ENCODE results near the gene KCNK7.

The KCNK7 gene

GRCh38 chr11:65615229-65615949 is 19.8 kb upstream of the KCNK7 start, which contains the start of gene PCNX3:
PCNX3 (plus strand) TSS chr11:65615776; CDS start chr11:65616312, 536 bp downstream.
- Histone ChIP-seq H3K9me3 (ENCODE audit: control insufficient read depth, insufficient read depth, low read length) (no peaks in the 10 kb centered on the region), H3K4me3 (ENCODE audit: low read depth, low read length) (peak within 1 kb of the TSS; percentile 87), H3K9ac (ENCODE audit: low read depth, low read length) (peak within 1 kb of the TSS; percentile 76), H3K27me3 (ENCODE audit: control insufficient read depth, insufficient read depth, low read length) (no peaks in the 10 kb centered on the region), H3K4me1 (ENCODE audit: control insufficient read depth, insufficient read depth, low read length) (no peaks in the 10 kb centered on the region), H3K36me3 (ENCODE audit: control insufficient read depth, insufficient read depth, low read length) (peaks cover 30% of the 10 kb centered on the region)

DNA sequence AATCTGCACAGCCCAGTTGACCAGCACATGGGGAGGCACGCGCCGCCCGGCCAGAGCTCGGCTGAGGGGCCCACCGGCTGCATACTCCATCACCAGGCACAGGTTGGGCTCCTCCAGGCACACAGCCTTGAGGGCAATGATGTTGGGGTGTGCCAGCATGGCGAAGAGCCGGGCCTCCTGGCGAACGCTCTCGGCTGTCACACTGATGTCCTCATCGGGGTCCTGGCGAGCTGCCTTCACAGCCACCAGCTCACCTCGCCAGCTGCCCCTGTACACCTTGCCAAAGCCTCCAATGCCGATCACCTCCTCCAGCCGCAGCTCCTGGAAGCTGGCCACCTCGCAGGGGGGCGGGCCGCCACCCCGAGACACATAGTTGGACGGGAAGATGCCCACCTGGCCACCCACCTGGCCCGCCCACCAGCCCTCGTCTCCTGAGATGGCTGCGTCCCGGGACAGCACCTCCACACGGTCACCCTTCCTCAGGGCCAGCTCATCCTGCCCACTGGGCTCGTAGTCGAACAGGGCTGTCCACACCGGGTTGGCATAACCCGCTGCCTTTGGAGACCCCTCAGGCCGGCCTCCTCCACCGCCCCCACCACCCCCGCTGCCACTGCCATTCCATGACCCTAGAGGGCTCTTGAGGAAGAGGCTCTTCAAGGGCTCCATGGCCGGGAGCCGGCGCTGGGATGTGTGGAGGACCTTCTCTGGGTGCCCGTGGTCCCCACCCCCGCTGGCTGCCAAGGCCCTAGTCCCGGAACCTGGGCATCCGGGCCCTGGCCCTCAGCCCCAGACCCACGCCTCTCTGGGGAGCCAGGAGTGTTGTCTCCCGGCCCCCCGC is 17.7 kb upstream of the KCNK7 start:
- H3K4me1 ChIP-seq (ENCODE audit: control insufficient read depth, insufficient read depth, low read length), result no peaks in the 10 kb centered on the region
- no peaks in the 10 kb centered on the region for H3K27me3 ChIP-seq (ENCODE audit: control insufficient read depth, insufficient read depth, low read length)
- H3K36me3 ChIP-seq (ENCODE audit: control insufficient read depth, insufficient read depth, low read length), result peaks cover 14% of the 10 kb centered on the region
- peak overlapping the region; percentile 47 for H3K9ac ChIP-seq (ENCODE audit: low read depth, low read length)
- no peaks in the 10 kb centered on the region for H3K9me3 ChIP-seq (ENCODE audit: control insufficient read depth, insufficient read depth, low read length)
- H3K4me3 ChIP-seq (ENCODE audit: low read depth, low read length), result peak overlapping the region; percentile 87

DNA sequence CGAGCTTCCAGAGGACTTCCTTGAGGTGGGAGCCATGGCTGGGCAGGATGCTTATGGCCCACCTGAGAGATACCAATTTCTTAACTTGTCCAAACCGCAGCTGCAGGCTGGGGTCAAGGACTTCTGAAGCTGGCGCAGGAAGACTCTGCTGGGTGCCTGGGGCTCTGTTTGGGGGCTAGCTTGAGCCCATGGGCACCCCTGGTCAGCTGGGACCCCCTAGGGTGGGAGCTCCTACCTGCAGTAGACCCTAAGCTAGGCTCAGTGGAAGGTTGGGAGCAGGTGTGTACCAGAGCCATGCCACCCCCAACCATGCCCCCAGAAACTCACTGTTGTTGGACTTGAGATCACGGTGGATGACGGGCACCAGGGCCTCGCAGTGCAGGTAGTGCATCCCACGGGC is 17.1 kb upstream of the KCNK7 start:
- Histone ChIP-seq H3K27me3 (ENCODE audit: control insufficient read depth, insufficient read depth, low read length) (peaks cover 2% of the 10 kb centered on the region), H3K9ac (ENCODE audit: low read depth, low read length) (no peak overlapping the region), H3K4me3 (ENCODE audit: low read depth, low read length) (no peak overlapping the region), H3K9me3 (ENCODE audit: control insufficient read depth, insufficient read depth, low read length) (no peaks in the 10 kb centered on the region), H3K36me3 (ENCODE audit: control insufficient read depth, insufficient read depth, low read length) (peaks cover 8% of the 10 kb centered on the region), H3K4me1 (ENCODE audit: control insufficient read depth, insufficient read depth, low read length) (no peaks in the 10 kb centered on the region)

DNA sequence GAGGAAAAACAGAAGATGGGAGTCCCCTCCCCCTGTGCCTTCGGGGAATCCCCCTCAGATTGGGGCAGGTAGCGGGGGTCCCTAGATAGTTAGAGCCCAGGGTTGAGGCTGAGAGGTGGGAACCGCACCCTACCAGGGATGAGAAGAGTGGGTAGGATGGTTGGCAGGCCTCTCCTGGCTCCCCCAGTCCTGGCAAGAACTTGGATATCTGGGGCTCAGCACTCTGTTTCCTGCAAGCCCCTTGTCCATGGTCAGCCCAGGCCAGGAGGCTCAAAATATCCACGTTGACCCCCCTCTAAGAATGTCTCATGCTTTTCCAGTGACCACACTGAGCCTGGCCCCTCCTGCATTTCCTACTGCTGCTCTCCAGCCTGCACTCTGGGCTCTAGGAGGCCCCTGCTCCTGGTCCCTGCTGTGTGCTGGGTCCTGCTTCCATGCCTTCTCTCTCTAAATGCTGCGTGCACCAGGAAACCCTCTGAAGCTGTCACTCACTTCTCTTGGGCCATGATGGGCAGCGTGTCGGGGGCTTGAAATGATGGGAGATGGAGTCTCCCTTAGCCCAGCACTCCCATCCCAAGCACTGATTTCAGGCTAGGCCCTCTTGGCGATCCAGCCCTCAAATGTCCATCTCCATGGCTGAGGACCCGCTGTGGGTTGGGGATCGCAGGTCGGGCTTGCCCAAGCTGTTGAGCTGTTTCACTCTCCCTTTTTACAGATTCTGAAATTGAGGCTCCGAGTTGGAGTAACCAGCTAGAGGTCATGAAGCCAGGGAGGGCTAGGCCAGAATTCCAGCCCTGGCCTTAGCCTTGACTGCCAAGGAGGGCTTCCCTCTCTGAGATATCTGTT is 16.4 kb upstream of the KCNK7 start:
- no peaks in the 10 kb centered on the region for H3K4me1 ChIP-seq (ENCODE audit: control insufficient read depth, insufficient read depth, low read length)
- no peaks in the 10 kb centered on the region for H3K9me3 ChIP-seq (ENCODE audit: control insufficient read depth, insufficient read depth, low read length)
- no peak overlapping the region for H3K4me3 ChIP-seq (ENCODE audit: low read depth, low read length)
- H3K9ac ChIP-seq (ENCODE audit: low read depth, low read length), result peak overlapping the region; percentile 0
- peaks cover 2% of the 10 kb centered on the region for H3K27me3 ChIP-seq (ENCODE audit: control insufficient read depth, insufficient read depth, low read length)
- peaks cover 4% of the 10 kb centered on the region for H3K36me3 ChIP-seq (ENCODE audit: control insufficient read depth, insufficient read depth, low read length)

DNA sequence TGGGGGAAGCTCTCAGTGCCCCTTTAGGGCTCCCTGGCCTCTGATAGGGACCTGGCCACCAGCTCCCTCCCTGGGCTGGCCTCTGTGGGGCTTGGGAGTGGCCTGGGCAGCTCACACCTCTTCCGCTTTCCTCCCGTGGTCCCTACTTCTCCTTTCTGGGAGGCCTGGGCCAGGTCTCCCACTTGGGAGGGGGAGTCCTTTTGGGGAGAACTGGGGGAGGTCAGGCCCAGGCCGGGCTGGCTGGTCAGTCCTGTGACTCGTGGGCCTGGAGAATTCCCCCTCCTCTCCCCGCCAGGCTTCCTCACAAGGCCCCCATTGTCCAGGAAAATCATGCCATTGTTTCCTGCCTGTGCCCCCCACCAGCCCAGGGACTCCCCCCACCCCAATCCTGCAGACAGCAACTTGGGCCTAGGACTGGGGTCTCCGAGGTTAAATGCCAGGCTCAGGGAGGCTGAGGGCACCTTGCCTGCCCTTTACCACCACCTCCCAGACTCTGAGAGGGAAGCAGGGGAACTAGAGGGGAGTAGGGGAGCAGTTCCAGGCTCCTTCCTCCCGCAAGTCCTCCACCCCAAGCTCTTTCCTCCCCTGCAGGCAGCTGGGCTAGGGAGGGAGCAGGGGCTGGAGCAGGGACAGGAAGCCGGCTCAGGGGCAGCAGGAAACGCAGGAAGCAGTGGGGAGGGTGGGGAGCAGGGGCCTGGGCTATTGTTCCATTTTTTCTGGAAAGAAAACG is 15.6 kb upstream of the KCNK7 start:
- H3K36me3 ChIP-seq (ENCODE audit: control insufficient read depth, insufficient read depth, low read length), result peaks cover 4% of the 10 kb centered on the region
- H3K4me1 ChIP-seq (ENCODE audit: control insufficient read depth, insufficient read depth, low read length), result no peaks in the 10 kb centered on the region
- peak overlapping the region; percentile 0 for H3K9ac ChIP-seq (ENCODE audit: low read depth, low read length)
- peaks cover 2% of the 10 kb centered on the region for H3K27me3 ChIP-seq (ENCODE audit: control insufficient read depth, insufficient read depth, low read length)
- no peaks in the 10 kb centered on the region for H3K9me3 ChIP-seq (ENCODE audit: control insufficient read depth, insufficient read depth, low read length)
- no peak overlapping the region for H3K4me3 ChIP-seq (ENCODE audit: low read depth, low read length)

GRCh38 chr11:65610404-65610803 is 14.8 kb upstream of the KCNK7 start:
- peaks cover 11% of the 10 kb centered on the region for H3K36me3 ChIP-seq (ENCODE audit: control insufficient read depth, insufficient read depth, low read length)
- no peaks in the 10 kb centered on the region for H3K4me1 ChIP-seq (ENCODE audit: control insufficient read depth, insufficient read depth, low read length)
- no peak overlapping the region for H3K9ac ChIP-seq (ENCODE audit: low read depth, low read length)
- no peak overlapping the region for H3K4me3 ChIP-seq (ENCODE audit: low read depth, low read length)
- peaks cover 2% of the 10 kb centered on the region for H3K27me3 ChIP-seq (ENCODE audit: control insufficient read depth, insufficient read depth, low read length)
- no peaks in the 10 kb centered on the region for H3K9me3 ChIP-seq (ENCODE audit: control insufficient read depth, insufficient read depth, low read length)

DNA sequence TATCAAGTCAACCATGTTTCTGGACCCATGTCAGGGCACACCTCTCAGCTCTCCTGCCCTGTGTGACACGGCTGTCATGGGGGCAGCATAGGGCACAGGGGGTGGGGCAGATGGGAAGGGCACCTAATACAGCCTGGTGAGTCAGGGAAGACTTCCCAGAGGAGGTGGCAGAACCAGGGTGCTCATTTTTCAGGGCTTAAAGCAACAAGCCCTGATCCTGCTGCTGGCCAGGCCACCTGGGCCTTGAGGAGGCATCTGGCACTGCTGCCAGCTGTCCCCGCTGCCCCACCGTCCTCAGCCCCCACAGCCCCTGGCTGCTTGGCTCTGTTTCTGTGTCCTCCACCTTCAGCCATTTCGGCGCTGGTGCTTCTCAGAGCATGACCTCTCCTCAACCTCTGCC is 14.1 kb upstream of the KCNK7 start:
- peaks cover 2% of the 10 kb centered on the region for H3K27me3 ChIP-seq (ENCODE audit: control insufficient read depth, insufficient read depth, low read length)
- H3K4me3 ChIP-seq (ENCODE audit: low read depth, low read length), result no peak overlapping the region
- no peak overlapping the region for H3K9ac ChIP-seq (ENCODE audit: low read depth, low read length)
- peaks cover 14% of the 10 kb centered on the region for H3K36me3 ChIP-seq (ENCODE audit: control insufficient read depth, insufficient read depth, low read length)
- no peaks in the 10 kb centered on the region for H3K9me3 ChIP-seq (ENCODE audit: control insufficient read depth, insufficient read depth, low read length)
- no peaks in the 10 kb centered on the region for H3K4me1 ChIP-seq (ENCODE audit: control insufficient read depth, insufficient read depth, low read length)

- Histone ChIP-seq H3K4me1 (ENCODE audit: control insufficient read depth, insufficient read depth, low read length) (no peaks in the 10 kb centered on the region), H3K9me3 (ENCODE audit: control insufficient read depth, insufficient read depth, low read length) (no peaks in the 10 kb centered on the region), H3K27me3 (ENCODE audit: control insufficient read depth, insufficient read depth, low read length) (peaks cover 2% of the 10 kb centered on the region), H3K36me3 (ENCODE audit: control insufficient read depth, insufficient read depth, low read length) (peaks cover 14% of the 10 kb centered on the region), H3K4me3 (ENCODE audit: low read depth, low read length) (no peak overlapping the region), H3K9ac (ENCODE audit: low read depth, low read length) (no peak overlapping the region)
Measured at GRCh38 chr11:65609229-65609628, 13.6 kb upstream of the KCNK7 start.

- H3K36me3 ChIP-seq (ENCODE audit: control insufficient read depth, insufficient read depth, low read length), result peaks cover 13% of the 10 kb centered on the region
- H3K4me3 ChIP-seq (ENCODE audit: low read depth, low read length), result peak overlapping the region; percentile 55
- H3K9ac ChIP-seq (ENCODE audit: low read depth, low read length), result peak overlapping the region; percentile 47
- peaks cover 2% of the 10 kb centered on the region for H3K27me3 ChIP-seq (ENCODE audit: control insufficient read depth, insufficient read depth, low read length)
- H3K9me3 ChIP-seq (ENCODE audit: control insufficient read depth, insufficient read depth, low read length), result no peaks in the 10 kb centered on the region
- no peaks in the 10 kb centered on the region for H3K4me1 ChIP-seq (ENCODE audit: control insufficient read depth, insufficient read depth, low read length)
Measured at GRCh38 chr11:65607614-65608426, 12.2 kb upstream of the KCNK7 start.

GRCh38 chr11:65606876-65607613 is 11.4 kb upstream of the KCNK7 start:
- Histone ChIP-seq H3K9me3 (ENCODE audit: control insufficient read depth, insufficient read depth, low read length) (no peaks in the 10 kb centered on the region), H3K4me1 (ENCODE audit: control insufficient read depth, insufficient read depth, low read length) (no peaks in the 10 kb centered on the region), H3K4me3 (ENCODE audit: low read depth, low read length) (peak overlapping the region; percentile 55), H3K36me3 (ENCODE audit: control insufficient read depth, insufficient read depth, low read length) (peaks cover 10% of the 10 kb centered on the region), H3K27me3 (ENCODE audit: control insufficient read depth, insufficient read depth, low read length) (peaks cover 2% of the 10 kb centered on the region), H3K9ac (ENCODE audit: low read depth, low read length) (peak overlapping the region; percentile 47)

Data from iPS-15b (cell line).